Central memory CD8-positive, alpha-beta T cell (primary cell): Measurements from ENCODE around the gene SH3GLB2.
"Not testable (repeated sequence)": the region's sequence is repeated elsewhere in the genome, so short reads cannot be mapped to it uniquely, and the experiment has no call there.

ENCODE experiments used
- ATAC-seq: fragments of 150-1000 bp; cut with Tn5 transposase; replicated peaks from 2 replicates; pipeline ENCODE4 v1.10.0; 2022; ENCODE audit warnings: mild to moderate bottlenecking, moderate FRiP score, moderate number of reproducible peaks; ENCODE audit not compliant: poor library complexity, severe bottlenecking; ENCODE audit errors: extremely low read depth
- DNase-seq, 2 donors: peaks; one replicate each; pipeline ENCODE4 v3.0.0; 2021; ENCODE audit warnings: low spot score in 2 of 2
- H3K27ac Mint-ChIP-seq: one replicate; pipeline ENCODE4 v1.8.0; 2022; ENCODE audit warnings: low read depth, mild to moderate bottlenecking, moderate library complexity, mixed read lengths
- H3K27me3 Mint-ChIP-seq: one replicate; pipeline ENCODE4 v1.8.0; 2022; ENCODE audit warnings: mixed read lengths
- H3K36me3 Mint-ChIP-seq: one replicate; pipeline ENCODE4 v1.8.0; 2022; ENCODE audit warnings: mild to moderate bottlenecking, moderate library complexity, mixed read lengths; ENCODE audit not compliant: insufficient read depth
- H3K4me1 Mint-ChIP-seq: one replicate; pipeline ENCODE4 v1.8.0; 2022; ENCODE audit warnings: mixed read lengths
- H3K4me3 Mint-ChIP-seq: one replicate; pipeline ENCODE4 v1.8.0; 2022; ENCODE audit warnings: mild to moderate bottlenecking, moderate library complexity, mixed read lengths
- H3K9me3 Mint-ChIP-seq: one replicate; pipeline ENCODE4 v1.8.0; 2022; ENCODE audit warnings: mixed read lengths

SH3GLB2 gene

GRCh38 chr9:128995791-128996190, 32.3 kb downstream of the SH3GLB2 start:
- no peaks in the 10 kb centered on the region for H3K9me3 Mint-ChIP-seq
- no peak overlapping the region for H3K27ac Mint-ChIP-seq
- H3K4me3 Mint-ChIP-seq = no peak overlapping the region
- DNase-seq (no peak), ATAC-seq (no peak)
- H3K36me3 Mint-ChIP-seq = peaks cover 70% of the 10 kb centered on the region
- H3K4me1 Mint-ChIP-seq = no peaks in the 10 kb centered on the region
- no peaks in the 10 kb centered on the region for H3K27me3 Mint-ChIP-seq

GRCh38 chr9:128992995-128993394, 35.1 kb downstream of the SH3GLB2 start:
- peaks cover 69% of the 10 kb centered on the region for H3K36me3 Mint-ChIP-seq
- H3K4me1 Mint-ChIP-seq = no peaks in the 10 kb centered on the region
- no peak for DNase-seq
- no peaks in the 10 kb centered on the region for H3K9me3 Mint-ChIP-seq
- no peak overlapping the region for H3K27ac Mint-ChIP-seq
- H3K27me3 Mint-ChIP-seq = no peaks in the 10 kb centered on the region
- H3K4me3 Mint-ChIP-seq = no peak overlapping the region
- ATAC-seq = no peak

GRCh38 chr9:128987805-128988204, 40.3 kb downstream of the SH3GLB2 start:
- Mint-ChIP-seq H3K4me3 (no peak overlapping the region), H3K36me3 (peaks cover 58% of the 10 kb centered on the region), H3K9me3 (no peaks in the 10 kb centered on the region), H3K4me1 (no peaks in the 10 kb centered on the region), H3K27ac (no peak overlapping the region), H3K27me3 (no peaks in the 10 kb centered on the region)
- ATAC-seq (no peak), DNase-seq (no peak)

GRCh38 chr9:128986671-128987070, 41.5 kb downstream of the SH3GLB2 start:
- no peak for ATAC-seq
- Mint-ChIP-seq H3K4me3 (no peak overlapping the region), H3K36me3 (peaks cover 60% of the 10 kb centered on the region), H3K9me3 (no peaks in the 10 kb centered on the region), H3K4me1 (no peaks in the 10 kb centered on the region), H3K27me3 (no peaks in the 10 kb centered on the region), H3K27ac (peak overlapping the region; percentile 47)
- DNase-seq = no peak

GRCh38 chr9:128983536-128983935, 44.6 kb downstream of the SH3GLB2 start:
- Mint-ChIP-seq H3K4me1 (no peaks in the 10 kb centered on the region), H3K36me3 (peaks cover 71% of the 10 kb centered on the region)
- DNase-seq = no peak

GRCh38 chr9:128979111-128979510, 49.0 kb downstream of the SH3GLB2 start:
- no peaks in the 10 kb centered on the region for H3K9me3 Mint-ChIP-seq
- DNase-seq (no peak), ATAC-seq (no peak)
- no peaks in the 10 kb centered on the region for H3K4me1 Mint-ChIP-seq
- no peaks in the 10 kb centered on the region for H3K27me3 Mint-ChIP-seq
- H3K36me3 Mint-ChIP-seq = peaks cover 81% of the 10 kb centered on the region
- H3K4me3 Mint-ChIP-seq = no peak overlapping the region
- H3K27ac Mint-ChIP-seq = no peak overlapping the region

More at GRCh38 chr9:128983536-128983935, 44.6 kb downstream of the SH3GLB2 start:
- no peak for ATAC-seq
- no peak overlapping the region for H3K4me3 Mint-ChIP-seq
- no peaks in the 10 kb centered on the region for H3K9me3 Mint-ChIP-seq
- no peaks in the 10 kb centered on the region for H3K27me3 Mint-ChIP-seq
- H3K27ac Mint-ChIP-seq = no peak overlapping the region

- Mint-ChIP-seq H3K9me3 (no peaks in the 10 kb centered on the region), H3K4me1 (no peaks in the 10 kb centered on the region), H3K36me3 (peaks cover 74% of the 10 kb centered on the region), H3K27ac (no peak overlapping the region), H3K27me3 (no peaks in the 10 kb centered on the region), H3K4me3 (no peak overlapping the region)
- DNase-seq (no peak), ATAC-seq (no peak)
Measured at GRCh38 chr9:128972956-128973355, 55.2 kb downstream of the SH3GLB2 start.

- no peak for ATAC-seq
- no peak overlapping the region for H3K4me3 Mint-ChIP-seq
- H3K36me3 Mint-ChIP-seq = peaks cover 57% of the 10 kb centered on the region
- no peak for DNase-seq
- H3K27ac Mint-ChIP-seq = no peak overlapping the region
- no peaks in the 10 kb centered on the region for H3K27me3 Mint-ChIP-seq
- H3K4me1 Mint-ChIP-seq = no peaks in the 10 kb centered on the region
- H3K9me3 Mint-ChIP-seq = no peaks in the 10 kb centered on the region
Measured at GRCh38 chr9:128969491-128969890, 58.6 kb downstream of the SH3GLB2 start.

GRCh38 chr9:128961403-128961802, 66.7 kb downstream of the SH3GLB2 start:
- peaks cover 66% of the 10 kb centered on the region for H3K36me3 Mint-ChIP-seq
- not testable (repeated sequence) for H3K27ac Mint-ChIP-seq, H3K4me1 Mint-ChIP-seq, ATAC-seq, DNase-seq, H3K9me3 Mint-ChIP-seq, H3K27me3 Mint-ChIP-seq, H3K4me3 Mint-ChIP-seq
